NOMO-1 (cell line): ENCODE measurements around the gene AXIN1.
A peak's percentile ranks its signal among the peaks of the same experiment; 100 is the strongest.
"Not testable (repeated sequence)": the region's sequence is repeated elsewhere in the genome, so short reads cannot be mapped to it uniquely, and the experiment has no call there.

Source experiments
- DNase-seq, 2 experiments: peaks; one replicate each; lab custom pipeline; 2025; ENCODE audit not compliant: unreplicated experiment in 2 of 2; lab: John Stamatoyannopoulos, UW

The AXIN1 gene

GRCh38 chr16:352547-353403 is at the start of gene AXIN1:
Gene AXIN1 (minus strand): TSS chr16:352723. CDS start chr16:347025, 5,698 bp downstream.
- DNase-seq = peak; percentile 95 to 99

- DNase-seq = peak; percentile 66 to 80
These were observed 49.2 kb upstream of the AXIN1 start, which contains the start of gene DECR2 for GRCh38 chr16:401468-402348. Gene DECR2 (plus strand): TSS chr16:401885. CDS start chr16:401964, 79 bp downstream.

DNA sequence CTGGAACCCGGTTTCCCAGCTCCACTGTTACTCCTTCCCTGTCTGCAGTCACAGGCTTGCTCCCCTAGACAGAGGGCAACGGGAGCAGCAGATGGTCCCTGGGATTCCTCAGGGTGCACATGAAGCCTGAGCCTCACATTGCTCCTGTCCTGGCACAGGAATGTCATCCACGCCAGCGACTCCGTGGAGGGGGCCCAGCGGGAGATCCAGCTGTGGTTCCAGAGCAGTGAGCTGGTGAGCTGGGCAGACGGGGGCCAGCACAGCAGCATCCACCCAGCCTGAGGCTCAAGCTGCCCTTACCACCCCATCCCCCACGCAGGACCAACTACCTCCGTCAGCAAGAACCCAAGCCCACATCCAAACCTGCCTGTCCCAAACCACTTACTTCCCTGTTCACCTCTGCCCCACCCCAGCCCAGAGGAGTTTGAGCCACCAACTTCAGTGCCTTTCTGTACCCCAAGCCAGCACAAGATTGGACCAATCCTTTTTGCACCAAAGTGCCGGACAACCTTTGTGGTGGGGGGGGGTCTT is 47.6 kb upstream of the AXIN1 start:
- peak in 1 of 2 experiments; percentile 30 for DNase-seq

DNA sequence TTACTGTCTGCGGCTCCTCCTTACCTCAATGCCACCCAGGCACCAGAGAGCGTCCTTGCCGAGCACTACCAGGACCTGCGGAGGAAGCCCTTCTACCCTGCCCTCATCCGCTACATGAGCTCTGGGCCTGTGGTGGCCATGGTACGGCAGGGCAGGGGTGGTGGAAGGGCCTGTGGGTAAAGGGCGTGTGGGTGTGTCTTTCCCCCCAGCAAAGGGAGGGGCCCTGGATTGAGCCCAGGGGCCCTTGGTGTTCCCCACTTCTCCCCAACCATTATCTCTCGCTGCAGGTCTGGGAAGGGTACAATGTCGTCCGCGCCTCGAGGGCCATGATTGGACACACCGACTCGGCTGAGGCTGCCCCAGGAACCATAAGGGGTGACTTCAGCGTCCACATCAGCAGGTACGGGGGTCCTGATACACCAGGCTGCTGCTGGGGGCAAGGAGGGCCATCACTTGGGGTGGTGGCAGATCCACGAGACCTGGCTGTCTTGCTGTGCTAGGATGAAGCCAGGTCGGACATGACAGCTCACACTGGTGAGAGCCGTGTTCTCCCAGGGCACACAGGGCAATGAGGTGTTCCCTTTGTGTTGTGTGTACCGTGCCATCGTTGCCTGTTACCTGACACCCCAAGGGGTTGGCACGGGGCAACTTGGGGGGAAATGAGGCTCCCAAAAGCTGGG is 47.0 kb upstream of the AXIN1 start:
- DNase-seq = no peak

- no peak for DNase-seq
These were observed 46.2 kb upstream of the AXIN1 start for GRCh38 chr16:398561-399339.

DNA sequence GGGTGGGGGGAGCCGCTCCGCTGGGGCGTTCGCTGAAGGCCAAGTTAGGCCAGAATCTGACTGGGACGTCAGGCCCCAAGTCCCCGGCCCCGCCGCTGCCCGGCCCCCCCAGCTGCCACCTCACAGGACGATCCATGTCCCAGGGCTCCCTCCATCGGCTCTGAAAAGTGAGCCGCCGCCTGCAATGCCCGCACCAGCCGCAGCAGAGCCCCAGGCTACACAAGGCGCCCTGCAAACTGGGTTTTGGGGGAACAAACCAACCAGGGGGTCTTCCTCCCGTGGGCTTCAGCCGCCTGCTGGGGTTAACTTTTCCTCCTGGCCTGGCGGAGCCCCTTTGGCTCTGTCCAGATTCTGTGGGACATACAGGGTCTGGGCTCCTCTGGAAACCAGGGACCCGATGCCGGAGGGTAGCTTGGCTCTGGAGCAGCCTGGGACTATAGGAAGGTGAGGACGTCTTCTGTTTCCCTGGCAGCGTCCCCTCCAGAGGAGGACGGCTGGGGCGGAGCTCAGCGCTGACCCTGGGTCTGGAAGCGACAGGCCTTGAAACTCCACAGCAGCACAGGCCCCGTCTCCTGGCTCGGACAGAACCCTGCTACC is 45.3 kb upstream of the AXIN1 start:
- peak in 1 of 2 experiments; percentile 32 for DNase-seq

DNA sequence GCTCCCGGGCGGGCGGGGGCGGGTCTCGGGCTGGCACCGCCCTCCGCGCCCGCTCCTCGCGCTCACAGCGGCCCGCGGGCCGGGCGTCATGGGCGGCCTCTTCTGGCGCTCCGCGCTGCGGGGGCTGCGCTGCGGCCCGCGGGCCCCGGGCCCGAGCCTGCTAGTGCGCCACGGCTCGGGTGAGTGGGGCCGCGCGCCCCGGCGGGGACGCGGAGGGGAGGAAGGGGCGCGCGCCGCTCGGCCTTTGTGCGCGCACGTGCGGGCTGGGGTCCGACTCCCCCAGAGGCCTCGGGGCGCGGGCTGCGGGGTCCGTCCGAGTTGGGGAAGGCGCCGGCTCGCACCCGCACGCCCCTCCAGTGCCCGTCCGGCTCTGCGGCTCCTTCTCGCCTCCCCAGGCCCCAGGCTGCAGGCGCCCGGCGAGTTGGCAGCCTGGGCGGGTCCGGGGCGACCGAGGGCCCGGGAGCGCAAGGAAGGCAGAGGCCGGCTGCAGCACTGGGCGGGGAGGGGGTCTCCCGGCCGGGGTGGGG is 44.7 kb upstream of the AXIN1 start, which contains the start of gene NME4:
Gene NME4 (plus strand): TSS at position 65 of the 527 bp plus-strand sequence. CDS start 24 bp downstream, at position 89.
- DNase-seq = no peak

DNA sequence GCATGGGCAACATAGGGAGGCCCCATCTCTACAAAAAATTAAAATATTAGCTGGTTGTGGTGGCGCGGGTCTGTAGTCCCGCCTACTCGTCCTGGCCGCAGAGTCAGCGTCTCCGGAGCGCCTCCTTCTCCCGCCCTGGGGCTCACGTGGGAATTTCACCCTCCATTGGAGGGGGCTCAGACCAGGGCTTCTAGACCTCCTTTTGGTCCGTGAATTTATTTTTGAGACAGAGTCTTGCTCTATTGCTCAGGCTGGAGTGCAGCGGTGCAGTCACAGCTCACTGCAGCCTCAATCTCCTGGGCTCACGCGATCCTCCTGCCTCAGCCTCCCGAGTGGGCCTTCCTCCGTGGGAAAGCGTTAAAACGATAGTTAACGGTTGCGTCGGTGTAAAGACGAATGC is 44.1 kb upstream of the AXIN1 start:
- peak; percentile 15 to 28 for DNase-seq

- no peak for DNase-seq
These were observed 43.7 kb upstream of the AXIN1 start for GRCh38 chr16:396199-396598.

DNA sequence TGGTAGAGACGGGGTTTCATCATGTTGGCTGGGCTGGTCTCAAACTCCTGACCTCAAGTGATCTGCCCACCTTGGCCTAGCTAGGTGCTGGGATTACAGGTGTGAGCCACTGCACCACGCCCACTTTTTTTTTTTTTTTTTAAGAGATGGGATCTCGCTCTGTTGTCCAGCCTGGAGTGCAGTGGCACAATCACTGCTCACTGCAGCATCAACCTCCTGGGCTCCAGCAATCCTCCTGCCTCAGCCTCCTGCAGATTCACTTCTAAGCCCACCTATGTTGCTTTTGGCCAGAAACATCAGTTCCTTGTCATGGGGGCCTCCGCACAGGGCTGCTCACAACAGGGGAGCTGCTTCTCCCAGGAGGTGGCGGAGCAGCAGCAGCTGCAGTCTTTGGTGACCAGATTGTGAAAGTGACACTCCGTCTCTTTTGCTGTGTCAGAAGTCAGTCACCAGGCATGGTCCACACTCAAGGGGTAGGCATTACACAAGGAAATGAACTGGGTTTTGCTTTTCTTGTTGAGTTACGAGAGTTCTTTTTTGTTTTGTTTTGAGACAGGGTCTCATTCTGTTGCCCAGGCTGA is 40.0 kb upstream of the AXIN1 start:
- DNase-seq = no peak

GRCh38 chr16:391885-392335 is 39.4 kb upstream of the AXIN1 start:
- peak; percentile 43 to 45 for DNase-seq

DNA sequence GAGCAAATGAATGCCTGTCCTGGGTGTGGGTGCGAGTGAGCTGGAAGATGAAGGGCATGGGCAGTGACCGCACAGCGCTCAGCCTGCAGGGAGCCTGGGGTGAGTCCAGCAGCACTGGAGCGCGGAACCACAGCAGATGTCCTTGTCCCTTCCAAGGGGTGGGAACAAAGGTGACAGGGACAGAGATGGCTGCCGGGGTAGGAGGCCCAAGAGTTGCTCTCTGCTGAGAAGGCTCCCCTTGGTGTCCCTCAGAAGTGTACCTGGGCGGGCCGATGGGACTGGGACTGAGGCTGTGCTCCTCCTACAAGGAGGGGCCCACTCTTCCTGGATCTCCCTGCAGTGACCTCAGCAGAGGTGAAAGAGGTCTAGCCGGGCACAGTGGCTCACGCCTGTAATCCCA is 36.8 kb upstream of the AXIN1 start:
- DNase-seq = no peak

GRCh38 chr16:387761-388666 is 35.5 kb upstream of the AXIN1 start:
- DNase-seq = not testable (repeated sequence)

DNA sequence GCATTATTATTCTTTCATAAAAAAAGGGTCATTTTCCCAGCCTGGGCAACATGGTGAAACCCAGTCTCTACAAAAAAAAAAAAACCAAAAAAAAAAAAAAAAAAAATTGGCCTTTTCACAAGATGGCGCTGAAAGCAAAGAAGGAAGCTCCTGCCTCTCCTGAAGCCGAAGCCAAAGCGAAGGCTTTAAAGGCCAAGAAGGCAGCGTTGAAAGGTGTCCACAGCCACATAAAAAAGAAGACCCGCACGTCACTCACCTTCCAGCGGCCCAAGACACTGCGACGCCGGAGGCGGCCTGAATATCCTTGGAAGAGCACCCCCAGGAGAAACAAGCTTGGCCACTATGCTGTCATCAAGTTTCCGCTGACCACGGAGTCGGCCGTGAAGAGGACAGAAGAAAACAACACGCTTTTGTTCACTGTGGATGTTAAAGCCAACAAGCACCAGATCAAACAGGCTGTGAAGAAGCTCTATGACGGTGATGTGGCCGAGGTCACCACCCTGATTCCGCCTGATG is 34.2 kb upstream of the AXIN1 start:
- no peak for DNase-seq

DNA sequence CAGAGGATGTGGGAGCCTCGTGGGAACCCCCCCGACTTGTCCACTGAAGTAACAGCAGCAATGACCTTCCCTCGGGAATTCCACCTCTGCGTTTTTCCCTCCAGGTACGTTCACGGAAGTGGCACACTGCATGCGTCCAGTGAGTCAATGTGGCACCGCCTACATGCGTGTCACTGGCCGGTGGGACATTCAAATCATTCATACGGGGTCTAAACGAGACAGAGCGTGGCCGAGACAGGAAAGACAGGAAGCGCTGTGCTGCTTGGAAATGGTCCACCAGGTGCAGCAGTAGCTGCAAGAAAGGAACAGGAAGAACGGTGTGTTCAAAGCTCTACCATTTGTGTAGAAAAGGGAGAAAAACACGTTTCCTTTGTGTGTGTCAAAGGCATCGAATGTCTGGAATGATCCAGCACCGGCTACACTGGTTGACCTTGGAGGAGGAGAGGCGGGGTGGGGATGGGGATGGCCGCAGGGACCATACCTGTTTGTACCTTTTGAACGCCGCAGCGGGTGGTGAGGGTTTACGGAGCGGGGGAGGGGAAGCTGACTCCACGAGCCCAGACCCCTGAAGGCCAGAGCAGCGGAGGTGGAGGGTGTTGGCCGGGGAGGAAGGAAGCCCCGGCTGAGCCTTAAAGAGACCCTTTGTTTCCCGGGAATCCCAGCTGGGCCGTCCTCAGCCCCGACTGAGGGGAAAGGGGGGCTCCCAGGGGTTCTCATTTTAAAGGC is 31.0 kb upstream of the AXIN1 start:
- DNase-seq = no peak

- peak; percentile 38 to 71 for DNase-seq
These were observed 29.5 kb upstream of the AXIN1 start, which contains the start of gene PGAP6 for GRCh38 chr16:381789-382717. Gene PGAP6 (minus strand): TSS chr16:381978. CDS start chr16:381821, 157 bp downstream.
